WTC11 (cell line): ENCODE data around the gene F13A1. TPM values are rescaled to one million over a fixed set of nuclear protein-coding genes. Genes with fewer than 3 reads are reported as not detected.

Source experiments
- ATAC-seq: fragments of 200-7000 bp; cut with Tn5 transposase; 2 replicates; pipeline ENCODE4 v1.10.0; 2021; ENCODE audit warnings: mild to moderate bottlenecking, moderate library complexity
- CTCF ChIA-PET: fragments of 300-600 bp; sonication (Branson Sonifier 250); formaldehyde crosslinking; loops from one replicate; lab custom pipeline; 2021; ENCODE audit warnings: antibody characterized with exemption; lab: Charles Lee
- POLR2A ChIA-PET: fragments of 350-600 bp; sonication (Branson Sonifier 250); formaldehyde crosslinking; loops from one replicate; lab custom pipeline; 2021; ENCODE audit warnings: antibody characterized with exemption; lab: Charles Lee
- DNase-seq: peaks from one replicate; pipeline ENCODE4 v3.0.0; 2021; ENCODE audit warnings: low spot score
- H3K27ac Mint-ChIP-seq: 2 replicates; pipeline ENCODE4 v1.8.0; 2021; ENCODE audit warnings: mixed read lengths
- H3K27me3 Mint-ChIP-seq: 2 replicates; pipeline ENCODE4 v1.8.0; 2021; ENCODE audit warnings: low read depth, mild to moderate bottlenecking, moderate library complexity, mixed read lengths
- H3K36me3 Mint-ChIP-seq: 2 replicates; pipeline ENCODE4 v1.8.0; 2021; ENCODE audit warnings: mixed read lengths
- H3K4me1 Mint-ChIP-seq: 2 replicates; pipeline ENCODE4 v1.8.0; 2022; ENCODE audit warnings: mixed read lengths
- H3K4me3 Mint-ChIP-seq: 2 replicates; pipeline ENCODE4 v1.8.0; 2021; ENCODE audit warnings: mild to moderate bottlenecking, moderate library complexity, mixed read lengths
- H3K9me3 Mint-ChIP-seq: 2 replicates; pipeline ENCODE4 v1.8.0; 2021; ENCODE audit warnings: mixed read lengths
- ATF1 ChIP-seq: sonication (generic); formaldehyde crosslinking; IDR thresholded peaks from 2 replicates; pipeline ENCODE4 v1.8.1; 2023; ENCODE audit warnings: mild to moderate bottlenecking, moderate library complexity, missing genetic modification reagents
- CBFB ChIP-seq: sonication (generic); formaldehyde crosslinking; IDR thresholded peaks from 2 replicates; pipeline ENCODE4 v1.8.1; 2022; ENCODE audit warnings: mild to moderate bottlenecking, low read depth, missing genetic modification reagents
- JAZF1 ChIP-seq: fragments of 250-450 bp; sonication (Bioruptor Pico); IDR thresholded peaks from 2 replicates; pipeline ENCODE4 v1.9.0; 2021; ENCODE audit warnings: moderate library complexity, mild to moderate bottlenecking, inconsistent platforms
- MYBL2 ChIP-seq: sonication (generic); formaldehyde crosslinking; IDR thresholded peaks from 2 replicates; pipeline ENCODE4 v1.8.1; 2023; ENCODE audit warnings: mild to moderate bottlenecking, moderate library complexity, missing genetic modification reagents
- NR3C1 ChIP-seq: sonication (generic); formaldehyde crosslinking; conservative IDR thresholded peaks from 2 replicates; pipeline ENCODE4 v1.8.1; 2023; ENCODE audit warnings: low read depth, mild to moderate bottlenecking, missing genetic modification reagents
- RELA ChIP-seq: sonication (generic); formaldehyde crosslinking; IDR thresholded peaks from 2 replicates; pipeline ENCODE4 v1.8.1; 2022; ENCODE audit warnings: missing genetic modification reagents, mild to moderate bottlenecking, borderline replicate concordance
- RORB ChIP-seq: fragments of 250-450 bp; sonication (Bioruptor Pico); IDR thresholded peaks from 2 replicates; pipeline ENCODE4 v1.9.0; 2021; ENCODE audit warnings: mild to moderate bottlenecking
- SMAD4 ChIP-seq: sonication (generic); formaldehyde crosslinking; IDR thresholded peaks from 2 replicates; pipeline ENCODE4 v1.8.0; 2022; ENCODE audit warnings: mild to moderate bottlenecking, missing genetic modification reagents
- SOX15 ChIP-seq: fragments of 250-450 bp; sonication (Bioruptor Pico); IDR thresholded peaks from 2 replicates; pipeline ENCODE4 v1.9.0; 2021; ENCODE audit warnings: mild to moderate bottlenecking
- TP53 ChIP-seq: sonication (generic); formaldehyde crosslinking; IDR thresholded peaks from 2 replicates; pipeline ENCODE4 v1.8.1; 2023; ENCODE audit warnings: mild to moderate bottlenecking, missing genetic modification reagents
- total RNA-seq: library from RNA; stranded (reverse); gene quantifications from 3 replicates; pipeline ENCODE4 v1.2.3, GENCODE V29; 2021
- TF ChIP-seq, protein P1 (sequence below): sonication (generic); formaldehyde crosslinking; IDR thresholded peaks from 2 replicates; pipeline ENCODE4 v1.8.1; 2023; ENCODE audit warnings: mild to moderate bottlenecking, missing genetic modification reagents
- TF ChIP-seq, protein P2 (sequence below): sonication (generic); formaldehyde crosslinking; IDR thresholded peaks from 2 replicates; pipeline ENCODE4 v1.8.1; 2022; ENCODE audit warnings: missing genetic modification reagents, borderline replicate concordance
- TF ChIP-seq, protein P3 (sequence below): sonication (generic); formaldehyde crosslinking; conservative IDR thresholded peaks from 2 replicates; pipeline ENCODE4 v1.8.1; 2023; ENCODE audit warnings: mild to moderate bottlenecking, low read depth, missing genetic modification reagents, moderate library complexity
- TF ChIP-seq, protein P4 (sequence below): sonication (generic); formaldehyde crosslinking; IDR thresholded peaks from 2 replicates; pipeline ENCODE4 v1.8.0; 2022; ENCODE audit warnings: mild to moderate bottlenecking, missing genetic modification reagents
- TF ChIP-seq, protein P5 (sequence below): sonication (generic); formaldehyde crosslinking; IDR thresholded peaks from 2 replicates; pipeline ENCODE4 v1.8.0; 2022; ENCODE audit warnings: missing genetic modification reagents
- TF ChIP-seq, protein P6 (sequence below): sonication (generic); formaldehyde crosslinking; IDR thresholded peaks from 2 replicates; pipeline ENCODE4 v1.8.0; 2023; ENCODE audit warnings: missing genetic modification reagents, mild to moderate bottlenecking, borderline replicate concordance
- TF ChIP-seq, protein P7 (sequence below): sonication (generic); formaldehyde crosslinking; IDR thresholded peaks from 2 replicates; pipeline ENCODE4 v1.8.1; 2023; ENCODE audit warnings: mild to moderate bottlenecking, missing genetic modification reagents, borderline replicate concordance

F13A1 gene
- total RNA-seq, 1 experiment from 2014 or later = 1.0 TPM

DNA sequence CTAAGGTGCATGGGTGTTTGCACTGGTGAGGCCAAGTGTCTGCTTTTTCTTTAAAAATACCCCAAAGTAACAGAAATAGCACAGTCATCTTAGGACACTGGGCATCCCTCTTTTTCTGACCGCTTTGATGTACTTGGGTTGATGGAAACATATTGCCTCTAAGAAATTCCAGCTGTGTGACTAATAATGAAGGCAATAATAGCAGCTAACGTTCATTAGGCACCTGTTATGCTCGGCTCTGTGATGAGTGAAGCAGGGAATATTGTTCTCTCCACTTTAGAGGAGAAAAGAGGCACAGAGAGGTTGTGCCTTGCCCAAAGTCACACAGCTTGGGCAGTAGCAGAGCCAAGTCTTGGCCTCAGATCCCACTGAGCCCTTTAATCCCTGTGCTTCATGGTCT is 100.7 kb downstream of the F13A1 start (continued):
- TF ChIP-seq, protein P1, sequence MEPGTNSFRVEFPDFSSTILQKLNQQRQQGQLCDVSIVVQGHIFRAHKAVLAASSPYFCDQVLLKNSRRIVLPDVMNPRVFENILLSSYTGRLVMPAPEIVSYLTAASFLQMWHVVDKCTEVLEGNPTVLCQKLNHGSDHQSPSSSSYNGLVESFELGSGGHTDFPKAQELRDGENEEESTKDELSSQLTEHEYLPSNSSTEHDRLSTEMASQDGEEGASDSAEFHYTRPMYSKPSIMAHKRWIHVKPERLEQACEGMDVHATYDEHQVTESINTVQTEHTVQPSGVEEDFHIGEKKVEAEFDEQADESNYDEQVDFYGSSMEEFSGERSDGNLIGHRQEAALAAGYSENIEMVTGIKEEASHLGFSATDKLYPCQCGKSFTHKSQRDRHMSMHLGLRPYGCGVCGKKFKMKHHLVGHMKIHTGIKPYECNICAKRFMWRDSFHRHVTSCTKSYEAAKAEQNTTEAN (CRISPR knock-in tag) = no peak
- TF ChIP-seq SOX15 (CRISPR knock-in tag) = no peak

DNA sequence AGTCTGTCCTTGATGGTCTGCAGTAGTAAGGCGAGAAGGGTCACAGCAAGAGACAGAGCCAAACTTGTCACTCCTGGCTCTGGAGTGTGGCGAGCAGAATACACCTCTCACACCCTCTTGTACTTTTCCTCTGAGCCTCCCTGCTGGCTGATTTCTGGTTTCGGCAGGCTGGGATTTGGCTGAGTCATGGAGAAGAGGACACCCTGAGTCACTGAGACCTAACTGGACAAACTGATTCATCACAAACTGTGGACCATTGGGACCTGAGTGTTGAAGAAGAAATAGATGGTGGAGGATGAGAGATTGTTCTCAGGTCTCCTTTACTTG is 101.7 kb downstream of the F13A1 start:
- Mint-ChIP-seq H3K9me3 (0 out of 2 replicates have a peak, but pooled peaks cover 3% of the 10 kb centered on the region), H3K36me3 (no peaks in the 10 kb centered on the region), H3K4me3 (no peak overlapping the region), H3K27ac (no peak overlapping the region), H3K4me1 (peaks cover 5% of the 10 kb centered on the region), H3K27me3 (no peaks in the 10 kb centered on the region)
- CTCF ChIA-PET = interaction anchor here (1.0 kb wide), 1 partner anchor 14 kb away, joined by 5 read pairs; no protein-coding TSS in a partner anchor
- DNase-seq (no peak), ATAC-seq (no peak)
- POLR2A ChIA-PET = no interaction called here
- TF ChIP-seq, protein P1 (CRISPR knock-in tag) = no peak
- no peak for TF ChIP-seq TP53 (CRISPR knock-in tag)
- TF ChIP-seq MYBL2 = no peak
- TF ChIP-seq, protein P2, sequence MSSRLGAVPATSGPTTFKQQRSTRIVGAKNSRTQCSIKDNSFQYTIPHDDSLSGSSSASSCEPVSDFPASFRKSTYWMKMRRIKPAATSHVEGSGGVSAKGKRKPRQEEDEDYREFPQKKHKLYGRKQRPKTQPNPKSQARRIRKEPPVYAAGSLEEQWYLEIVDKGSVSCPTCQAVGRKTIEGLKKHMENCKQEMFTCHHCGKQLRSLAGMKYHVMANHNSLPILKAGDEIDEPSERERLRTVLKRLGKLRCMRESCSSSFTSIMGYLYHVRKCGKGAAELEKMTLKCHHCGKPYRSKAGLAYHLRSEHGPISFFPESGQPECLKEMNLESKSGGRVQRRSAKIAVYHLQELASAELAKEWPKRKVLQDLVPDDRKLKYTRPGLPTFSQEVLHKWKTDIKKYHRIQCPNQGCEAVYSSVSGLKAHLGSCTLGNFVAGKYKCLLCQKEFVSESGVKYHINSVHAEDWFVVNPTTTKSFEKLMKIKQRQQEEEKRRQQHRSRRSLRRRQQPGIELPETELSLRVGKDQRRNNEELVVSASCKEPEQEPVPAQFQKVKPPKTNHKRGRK = no peak
- no peak for TF ChIP-seq SMAD4 (CRISPR knock-in tag)
- no peak for TF ChIP-seq NR3C1 (CRISPR knock-in tag)
- TF ChIP-seq, protein P3, sequence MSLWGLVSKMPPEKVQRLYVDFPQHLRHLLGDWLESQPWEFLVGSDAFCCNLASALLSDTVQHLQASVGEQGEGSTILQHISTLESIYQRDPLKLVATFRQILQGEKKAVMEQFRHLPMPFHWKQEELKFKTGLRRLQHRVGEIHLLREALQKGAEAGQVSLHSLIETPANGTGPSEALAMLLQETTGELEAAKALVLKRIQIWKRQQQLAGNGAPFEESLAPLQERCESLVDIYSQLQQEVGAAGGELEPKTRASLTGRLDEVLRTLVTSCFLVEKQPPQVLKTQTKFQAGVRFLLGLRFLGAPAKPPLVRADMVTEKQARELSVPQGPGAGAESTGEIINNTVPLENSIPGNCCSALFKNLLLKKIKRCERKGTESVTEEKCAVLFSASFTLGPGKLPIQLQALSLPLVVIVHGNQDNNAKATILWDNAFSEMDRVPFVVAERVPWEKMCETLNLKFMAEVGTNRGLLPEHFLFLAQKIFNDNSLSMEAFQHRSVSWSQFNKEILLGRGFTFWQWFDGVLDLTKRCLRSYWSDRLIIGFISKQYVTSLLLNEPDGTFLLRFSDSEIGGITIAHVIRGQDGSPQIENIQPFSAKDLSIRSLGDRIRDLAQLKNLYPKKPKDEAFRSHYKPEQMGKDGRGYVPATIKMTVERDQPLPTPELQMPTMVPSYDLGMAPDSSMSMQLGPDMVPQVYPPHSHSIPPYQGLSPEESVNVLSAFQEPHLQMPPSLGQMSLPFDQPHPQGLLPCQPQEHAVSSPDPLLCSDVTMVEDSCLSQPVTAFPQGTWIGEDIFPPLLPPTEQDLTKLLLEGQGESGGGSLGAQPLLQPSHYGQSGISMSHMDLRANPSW = no peak
- TF ChIP-seq, protein P4, sequence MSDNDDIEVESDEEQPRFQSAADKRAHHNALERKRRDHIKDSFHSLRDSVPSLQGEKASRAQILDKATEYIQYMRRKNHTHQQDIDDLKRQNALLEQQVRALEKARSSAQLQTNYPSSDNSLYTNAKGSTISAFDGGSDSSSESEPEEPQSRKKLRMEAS (CRISPR knock-in tag) = no peak
- TF ChIP-seq, protein P5, sequence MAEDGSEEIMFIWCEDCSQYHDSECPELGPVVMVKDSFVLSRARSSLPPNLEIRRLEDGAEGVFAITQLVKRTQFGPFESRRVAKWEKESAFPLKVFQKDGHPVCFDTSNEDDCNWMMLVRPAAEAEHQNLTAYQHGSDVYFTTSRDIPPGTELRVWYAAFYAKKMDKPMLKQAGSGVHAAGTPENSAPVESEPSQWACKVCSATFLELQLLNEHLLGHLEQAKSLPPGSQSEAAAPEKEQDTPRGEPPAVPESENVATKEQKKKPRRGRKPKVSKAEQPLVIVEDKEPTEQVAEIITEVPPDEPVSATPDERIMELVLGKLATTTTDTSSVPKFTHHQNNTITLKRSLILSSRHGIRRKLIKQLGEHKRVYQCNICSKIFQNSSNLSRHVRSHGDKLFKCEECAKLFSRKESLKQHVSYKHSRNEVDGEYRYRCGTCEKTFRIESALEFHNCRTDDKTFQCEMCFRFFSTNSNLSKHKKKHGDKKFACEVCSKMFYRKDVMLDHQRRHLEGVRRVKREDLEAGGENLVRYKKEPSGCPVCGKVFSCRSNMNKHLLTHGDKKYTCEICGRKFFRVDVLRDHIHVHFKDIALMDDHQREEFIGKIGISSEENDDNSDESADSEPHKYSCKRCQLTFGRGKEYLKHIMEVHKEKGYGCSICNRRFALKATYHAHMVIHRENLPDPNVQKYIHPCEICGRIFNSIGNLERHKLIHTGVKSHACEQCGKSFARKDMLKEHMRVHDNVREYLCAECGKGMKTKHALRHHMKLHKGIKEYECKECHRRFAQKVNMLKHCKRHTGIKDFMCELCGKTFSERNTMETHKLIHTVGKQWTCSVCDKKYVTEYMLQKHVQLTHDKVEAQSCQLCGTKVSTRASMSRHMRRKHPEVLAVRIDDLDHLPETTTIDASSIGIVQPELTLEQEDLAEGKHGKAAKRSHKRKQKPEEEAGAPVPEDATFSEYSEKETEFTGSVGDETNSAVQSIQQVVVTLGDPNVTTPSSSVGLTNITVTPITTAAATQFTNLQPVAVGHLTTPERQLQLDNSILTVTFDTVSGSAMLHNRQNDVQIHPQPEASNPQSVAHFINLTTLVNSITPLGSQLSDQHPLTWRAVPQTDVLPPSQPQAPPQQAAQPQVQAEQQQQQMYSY (CRISPR knock-in tag) = no peak
- no peak for TF ChIP-seq ATF1
- no peak for TF ChIP-seq CBFB (CRISPR knock-in tag)
- TF ChIP-seq, protein P6, sequence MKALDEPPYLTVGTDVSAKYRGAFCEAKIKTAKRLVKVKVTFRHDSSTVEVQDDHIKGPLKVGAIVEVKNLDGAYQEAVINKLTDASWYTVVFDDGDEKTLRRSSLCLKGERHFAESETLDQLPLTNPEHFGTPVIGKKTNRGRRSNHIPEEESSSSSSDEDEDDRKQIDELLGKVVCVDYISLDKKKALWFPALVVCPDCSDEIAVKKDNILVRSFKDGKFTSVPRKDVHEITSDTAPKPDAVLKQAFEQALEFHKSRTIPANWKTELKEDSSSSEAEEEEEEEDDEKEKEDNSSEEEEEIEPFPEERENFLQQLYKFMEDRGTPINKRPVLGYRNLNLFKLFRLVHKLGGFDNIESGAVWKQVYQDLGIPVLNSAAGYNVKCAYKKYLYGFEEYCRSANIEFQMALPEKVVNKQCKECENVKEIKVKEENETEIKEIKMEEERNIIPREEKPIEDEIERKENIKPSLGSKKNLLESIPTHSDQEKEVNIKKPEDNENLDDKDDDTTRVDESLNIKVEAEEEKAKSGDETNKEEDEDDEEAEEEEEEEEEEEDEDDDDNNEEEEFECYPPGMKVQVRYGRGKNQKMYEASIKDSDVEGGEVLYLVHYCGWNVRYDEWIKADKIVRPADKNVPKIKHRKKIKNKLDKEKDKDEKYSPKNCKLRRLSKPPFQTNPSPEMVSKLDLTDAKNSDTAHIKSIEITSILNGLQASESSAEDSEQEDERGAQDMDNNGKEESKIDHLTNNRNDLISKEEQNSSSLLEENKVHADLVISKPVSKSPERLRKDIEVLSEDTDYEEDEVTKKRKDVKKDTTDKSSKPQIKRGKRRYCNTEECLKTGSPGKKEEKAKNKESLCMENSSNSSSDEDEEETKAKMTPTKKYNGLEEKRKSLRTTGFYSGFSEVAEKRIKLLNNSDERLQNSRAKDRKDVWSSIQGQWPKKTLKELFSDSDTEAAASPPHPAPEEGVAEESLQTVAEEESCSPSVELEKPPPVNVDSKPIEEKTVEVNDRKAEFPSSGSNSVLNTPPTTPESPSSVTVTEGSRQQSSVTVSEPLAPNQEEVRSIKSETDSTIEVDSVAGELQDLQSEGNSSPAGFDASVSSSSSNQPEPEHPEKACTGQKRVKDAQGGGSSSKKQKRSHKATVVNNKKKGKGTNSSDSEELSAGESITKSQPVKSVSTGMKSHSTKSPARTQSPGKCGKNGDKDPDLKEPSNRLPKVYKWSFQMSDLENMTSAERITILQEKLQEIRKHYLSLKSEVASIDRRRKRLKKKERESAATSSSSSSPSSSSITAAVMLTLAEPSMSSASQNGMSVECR = no peak
- TF ChIP-seq, protein P7, sequence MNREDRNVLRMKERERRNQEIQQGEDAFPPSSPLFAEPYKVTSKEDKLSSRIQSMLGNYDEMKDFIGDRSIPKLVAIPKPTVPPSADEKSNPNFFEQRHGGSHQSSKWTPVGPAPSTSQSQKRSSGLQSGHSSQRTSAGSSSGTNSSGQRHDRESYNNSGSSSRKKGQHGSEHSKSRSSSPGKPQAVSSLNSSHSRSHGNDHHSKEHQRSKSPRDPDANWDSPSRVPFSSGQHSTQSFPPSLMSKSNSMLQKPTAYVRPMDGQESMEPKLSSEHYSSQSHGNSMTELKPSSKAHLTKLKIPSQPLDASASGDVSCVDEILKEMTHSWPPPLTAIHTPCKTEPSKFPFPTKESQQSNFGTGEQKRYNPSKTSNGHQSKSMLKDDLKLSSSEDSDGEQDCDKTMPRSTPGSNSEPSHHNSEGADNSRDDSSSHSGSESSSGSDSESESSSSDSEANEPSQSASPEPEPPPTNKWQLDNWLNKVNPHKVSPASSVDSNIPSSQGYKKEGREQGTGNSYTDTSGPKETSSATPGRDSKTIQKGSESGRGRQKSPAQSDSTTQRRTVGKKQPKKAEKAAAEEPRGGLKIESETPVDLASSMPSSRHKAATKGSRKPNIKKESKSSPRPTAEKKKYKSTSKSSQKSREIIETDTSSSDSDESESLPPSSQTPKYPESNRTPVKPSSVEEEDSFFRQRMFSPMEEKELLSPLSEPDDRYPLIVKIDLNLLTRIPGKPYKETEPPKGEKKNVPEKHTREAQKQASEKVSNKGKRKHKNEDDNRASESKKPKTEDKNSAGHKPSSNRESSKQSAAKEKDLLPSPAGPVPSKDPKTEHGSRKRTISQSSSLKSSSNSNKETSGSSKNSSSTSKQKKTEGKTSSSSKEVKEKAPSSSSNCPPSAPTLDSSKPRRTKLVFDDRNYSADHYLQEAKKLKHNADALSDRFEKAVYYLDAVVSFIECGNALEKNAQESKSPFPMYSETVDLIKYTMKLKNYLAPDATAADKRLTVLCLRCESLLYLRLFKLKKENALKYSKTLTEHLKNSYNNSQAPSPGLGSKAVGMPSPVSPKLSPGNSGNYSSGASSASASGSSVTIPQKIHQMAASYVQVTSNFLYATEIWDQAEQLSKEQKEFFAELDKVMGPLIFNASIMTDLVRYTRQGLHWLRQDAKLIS = no peak
- no peak for TF ChIP-seq RELA (CRISPR knock-in tag)
- TF ChIP-seq JAZF1 (CRISPR knock-in tag) = no peak
- TF ChIP-seq RORB (CRISPR knock-in tag) = no peak
